Stimulated activated CD8-positive, alpha-beta memory T cell treated with anti-CD3 and anti-CD28 coated beads, Interleukin-15, amount 100 ng/mL, for 4 hours (primary cell): ENCODE data around the gene FAF1.
"Not testable (repeated sequence)": the region's sequence is repeated elsewhere in the genome, so short reads cannot be mapped to it uniquely, and the experiment has no call there.

ENCODE experiments used
- DNase-seq, 2 donors: peaks; one replicate each; pipeline ENCODE4 v3.0.0-alpha.2; 2020; ENCODE audit warnings: low read depth in 2 of 2

FAF1 gene

DNA sequence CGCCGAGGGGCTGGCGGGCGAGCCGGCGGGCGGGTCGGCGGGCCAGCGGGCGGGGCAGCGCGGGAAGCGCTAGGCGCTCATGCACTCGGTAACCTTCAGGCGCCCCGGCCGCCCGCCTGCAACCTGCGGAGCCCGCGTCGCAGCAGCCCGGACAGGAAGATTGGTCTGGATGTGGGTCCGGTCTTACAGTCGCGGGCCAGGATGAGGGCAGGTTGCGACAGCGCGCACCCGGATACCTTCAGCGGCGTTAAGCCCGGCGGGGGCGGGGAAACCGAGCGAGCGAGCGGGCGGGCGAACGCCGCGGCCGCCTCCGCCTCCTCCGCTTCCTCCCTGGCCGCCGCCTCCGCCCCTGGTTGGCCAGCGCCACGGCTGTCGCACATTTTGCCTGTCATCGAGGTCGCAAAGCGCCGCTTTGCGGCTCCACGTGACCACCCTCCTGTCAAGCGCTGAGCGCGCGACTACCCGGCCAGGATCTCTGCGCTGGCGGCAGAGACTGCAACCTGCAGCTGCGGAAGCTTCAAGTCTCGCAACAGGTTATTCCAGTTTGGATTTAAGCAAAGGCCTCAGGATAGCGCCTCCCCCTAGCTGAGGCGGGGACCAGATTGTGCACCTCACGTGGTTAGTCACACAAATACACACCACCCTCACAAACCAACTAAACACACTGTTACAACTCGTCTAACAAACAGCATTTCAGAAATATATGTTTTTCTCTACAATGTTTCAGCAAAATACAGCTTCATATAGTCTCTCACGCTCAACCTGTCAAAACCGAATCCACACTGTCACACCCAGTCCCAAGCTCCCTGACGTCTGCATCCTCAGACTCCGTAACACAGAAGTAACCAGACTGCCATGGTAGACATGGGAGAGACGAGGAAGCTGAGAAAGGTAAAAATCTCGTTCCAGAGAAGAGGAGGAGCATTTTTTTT lies at the start of gene FAF1:
Gene FAF1, minus strand, starts transcription at position 355 of the 932 bp plus-strand sequence. CDS start 456 bp downstream, outside the sequence.
- DNase-seq: peak; percentile 95

DNA sequence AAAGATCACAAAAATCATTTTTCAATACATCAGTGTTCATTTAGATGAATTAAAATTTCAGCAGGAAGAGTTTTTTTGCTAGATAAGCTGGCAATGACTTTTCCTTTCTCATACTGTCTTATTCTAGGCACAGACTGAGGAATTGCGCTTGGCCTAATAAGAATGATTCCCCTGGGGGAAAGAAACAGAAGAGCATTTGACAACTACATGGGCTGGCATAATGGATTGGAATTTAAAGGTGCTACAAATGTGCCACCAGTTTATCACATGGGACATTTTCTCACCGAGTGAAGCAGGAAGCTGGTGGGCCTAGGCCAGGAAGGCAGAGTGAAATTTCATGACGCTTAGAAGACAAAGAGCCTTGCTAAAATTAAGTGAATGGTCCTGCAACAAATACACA lies 49.3 kb upstream of the FAF1 start:
- DNase-seq: no peak

- DNase-seq: not testable (repeated sequence)
These were observed 45.5 kb upstream of the FAF1 start for GRCh38 chr1:51005549-51005948.

DNA sequence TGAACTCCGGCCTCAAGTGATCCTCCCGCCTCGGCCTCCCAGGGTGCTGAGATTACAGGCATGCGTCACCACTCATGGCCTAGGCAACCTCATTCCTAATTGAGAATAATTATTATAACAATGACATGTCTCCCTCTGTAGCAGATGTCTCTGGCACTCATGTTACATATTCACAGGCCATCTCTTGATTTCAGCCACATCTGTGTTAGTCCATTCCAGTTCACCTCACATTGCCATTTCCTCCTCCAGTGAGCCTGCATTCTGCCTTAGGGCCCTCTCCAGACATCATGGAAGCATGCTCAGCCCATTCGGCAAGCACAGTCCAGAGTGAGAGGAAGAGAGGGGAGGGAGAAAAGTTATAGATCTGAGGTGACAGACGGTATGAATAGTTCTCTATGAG lies 42.4 kb upstream of the FAF1 start:
- DNase-seq: no peak

DNA sequence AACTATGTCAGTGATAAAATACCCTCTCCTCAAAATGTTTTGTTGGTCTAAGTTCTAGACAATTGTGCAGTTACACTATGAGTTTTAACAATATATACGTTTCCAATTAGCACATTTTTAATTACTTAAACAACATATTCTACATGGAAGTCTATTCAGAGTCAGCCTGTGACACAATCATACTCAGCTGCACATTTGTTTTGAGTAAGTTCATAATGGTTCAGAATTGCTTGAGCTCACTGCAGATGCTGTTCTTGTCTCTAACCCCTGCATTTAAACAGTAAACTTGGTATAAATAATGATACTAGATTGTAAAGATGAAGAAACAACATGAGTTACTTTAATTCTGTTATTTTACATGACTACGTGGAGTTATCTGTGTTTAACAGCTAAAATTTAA lies 40.6 kb upstream of the FAF1 start:
- DNase-seq: no peak

- no peak for DNase-seq
These were observed 40.1 kb upstream of the FAF1 start for GRCh38 chr1:51000160-51000559.

- not testable (repeated sequence) for DNase-seq
These were observed 39.3 kb upstream of the FAF1 start for GRCh38 chr1:50999375-50999774.

DNA sequence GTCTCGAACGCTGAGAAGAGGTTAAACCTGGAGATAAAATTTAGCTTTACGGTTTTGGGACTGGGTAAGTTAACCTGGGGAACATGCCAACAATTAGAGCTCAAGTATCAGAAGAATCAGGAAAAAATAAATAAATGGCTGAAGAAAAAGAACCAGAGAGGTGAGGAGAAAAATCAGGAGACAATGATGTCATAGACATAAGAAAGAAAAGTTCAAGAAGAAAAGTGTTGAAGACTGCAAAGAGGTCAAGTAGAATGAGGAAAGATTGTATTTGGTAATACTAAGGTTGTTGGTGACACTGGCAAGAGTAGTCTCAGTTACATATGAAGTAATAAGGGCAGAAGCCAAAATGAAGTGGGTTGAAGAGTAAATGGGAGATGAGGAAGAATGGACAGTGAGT lies 36.0 kb upstream of the FAF1 start:
- no peak for DNase-seq

DNA sequence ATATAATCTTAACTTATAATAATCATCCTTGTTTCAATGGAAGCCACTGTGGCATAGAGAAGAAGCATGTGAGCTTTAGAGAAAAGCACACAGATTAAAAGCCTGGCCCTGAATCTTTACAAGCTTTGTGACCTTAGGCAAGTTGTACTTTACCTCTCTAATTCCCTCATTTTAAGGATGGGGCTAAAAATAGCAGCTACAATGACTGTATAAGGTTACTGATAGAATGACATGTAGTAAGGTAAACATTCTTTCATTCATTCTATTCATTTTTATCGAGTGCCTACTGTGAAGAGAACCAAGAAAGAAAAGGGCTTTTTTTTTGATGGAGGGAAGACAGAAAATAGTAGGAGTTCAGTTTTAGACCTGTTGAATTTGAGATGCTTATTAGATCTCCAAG lies 35.6 kb upstream of the FAF1 start:
- DNase-seq: no peak

DNA sequence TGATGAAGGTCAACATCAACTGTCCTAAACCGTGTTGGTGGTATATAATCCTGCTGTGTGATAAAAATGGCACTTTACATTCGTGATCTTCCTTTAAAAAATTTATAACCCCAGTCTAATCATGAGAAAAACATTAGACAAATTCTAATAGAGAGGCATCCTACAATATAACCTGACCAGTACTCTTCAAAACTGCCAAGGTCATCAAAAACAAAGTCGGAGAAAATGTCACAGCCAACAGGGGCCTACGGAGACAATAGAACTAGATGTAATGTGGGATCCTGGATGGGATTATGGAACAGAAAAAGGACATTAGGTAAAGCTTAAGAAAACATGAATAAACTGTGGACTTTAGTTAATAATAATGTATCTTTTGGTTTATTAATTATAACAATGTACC lies 34.9 kb upstream of the FAF1 start:
- no peak for DNase-seq

DNA sequence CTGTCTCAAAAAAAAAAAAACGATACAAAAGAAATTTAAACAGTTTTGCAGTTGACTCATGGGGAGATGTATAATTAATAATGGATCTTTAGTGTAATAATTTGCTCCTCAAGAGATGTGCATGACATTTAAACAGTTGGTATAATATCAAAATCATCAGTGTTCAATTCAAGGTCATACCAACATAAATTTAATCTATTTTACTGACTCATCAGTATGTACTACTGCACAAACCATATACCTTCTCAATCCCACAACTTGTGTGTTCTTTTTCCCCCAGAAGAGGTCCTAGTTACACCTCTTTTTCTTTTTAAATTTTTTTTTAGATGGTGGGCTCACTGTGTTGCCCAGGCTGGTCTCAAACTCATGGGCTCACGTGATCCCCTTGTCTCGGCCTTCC lies 33.6 kb upstream of the FAF1 start:
- DNase-seq: no peak

- no peak for DNase-seq
These were observed 32.7 kb upstream of the FAF1 start for GRCh38 chr1:50992532-50993318.

DNA sequence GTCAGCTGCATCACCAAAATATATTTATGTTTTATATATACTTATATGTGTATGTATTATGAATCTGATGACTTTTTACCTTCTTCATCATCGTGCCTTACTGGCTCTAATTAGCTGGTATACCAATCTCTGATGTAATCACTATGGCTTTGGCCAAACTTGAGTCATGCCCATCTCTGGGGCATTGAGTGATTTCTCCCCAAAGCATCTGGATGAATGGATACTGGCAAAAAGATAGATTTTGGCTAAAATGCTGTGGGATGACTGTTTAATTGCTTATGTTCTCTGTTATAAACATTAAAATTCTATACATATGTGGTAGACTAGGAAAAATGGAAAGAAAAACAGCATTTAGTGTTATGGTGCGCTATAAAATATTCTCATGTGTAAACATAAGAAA lies 29.6 kb upstream of the FAF1 start:
- DNase-seq: no peak

DNA sequence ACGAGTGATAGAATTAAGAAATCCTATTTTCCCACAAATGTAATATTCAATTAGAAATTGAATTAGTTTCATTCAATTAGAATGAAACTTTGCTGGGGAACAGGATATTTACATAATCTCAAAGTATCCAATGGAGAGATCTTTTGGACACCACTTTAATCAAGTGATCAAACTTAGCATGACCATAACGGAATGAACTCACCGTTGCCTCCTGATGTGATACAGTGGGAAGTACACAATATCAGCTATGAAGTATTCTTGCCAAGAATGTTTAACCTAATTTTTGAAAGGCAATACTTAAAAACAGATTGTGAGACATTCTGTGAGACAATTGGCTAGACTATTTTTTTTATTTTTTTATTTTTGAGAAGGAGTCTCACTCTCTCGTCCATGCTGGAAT lies 26.6 kb upstream of the FAF1 start:
- DNase-seq: no peak

GRCh38 chr1:50985094-50985493 lies 25.0 kb upstream of the FAF1 start:
- no peak for DNase-seq

DNA sequence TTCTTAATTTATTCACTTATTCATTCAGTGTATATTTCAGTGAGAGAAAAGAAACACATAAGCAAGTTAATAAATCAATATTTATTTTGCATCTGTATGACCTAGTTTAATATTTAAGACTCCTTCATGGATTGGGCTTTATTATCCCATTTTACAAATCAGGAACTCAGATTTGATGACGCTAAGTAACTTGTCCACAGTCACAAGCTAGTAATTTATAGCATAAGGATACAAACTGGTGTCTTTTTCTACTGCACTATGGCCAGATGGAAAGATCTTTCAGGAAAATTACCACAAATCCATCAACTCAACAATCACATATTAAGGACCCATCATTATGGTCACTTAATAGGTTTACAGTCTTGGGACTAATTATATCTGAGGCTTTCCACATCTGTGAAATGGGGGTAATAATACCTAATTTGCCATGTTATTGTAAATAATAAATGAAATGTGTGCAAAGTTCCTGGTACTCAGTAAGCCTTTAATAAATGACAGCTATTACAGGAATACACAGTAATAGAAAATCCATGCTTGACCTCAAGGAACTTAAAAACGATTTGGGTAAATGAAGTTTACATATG lies 23.2 kb upstream of the FAF1 start:
- DNase-seq: no peak

DNA sequence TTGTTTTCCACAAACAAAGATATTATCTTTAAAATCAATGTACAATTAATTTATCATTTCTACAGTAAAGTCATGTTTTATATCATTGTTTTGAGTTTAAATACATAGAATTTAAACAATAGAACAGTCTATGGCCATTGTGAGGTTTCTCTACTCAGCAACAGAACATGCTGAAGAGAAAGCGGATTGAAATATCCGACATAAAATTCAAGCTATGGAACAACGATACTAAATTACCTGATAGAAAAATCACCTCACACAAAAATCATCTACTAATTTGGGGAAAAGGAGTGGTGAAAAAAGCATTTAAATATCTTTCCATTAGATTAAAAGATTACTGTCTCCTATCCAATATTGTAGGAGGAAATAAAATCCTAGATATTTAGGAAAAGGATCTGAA lies 22.5 kb upstream of the FAF1 start:
- no peak for DNase-seq

DNA sequence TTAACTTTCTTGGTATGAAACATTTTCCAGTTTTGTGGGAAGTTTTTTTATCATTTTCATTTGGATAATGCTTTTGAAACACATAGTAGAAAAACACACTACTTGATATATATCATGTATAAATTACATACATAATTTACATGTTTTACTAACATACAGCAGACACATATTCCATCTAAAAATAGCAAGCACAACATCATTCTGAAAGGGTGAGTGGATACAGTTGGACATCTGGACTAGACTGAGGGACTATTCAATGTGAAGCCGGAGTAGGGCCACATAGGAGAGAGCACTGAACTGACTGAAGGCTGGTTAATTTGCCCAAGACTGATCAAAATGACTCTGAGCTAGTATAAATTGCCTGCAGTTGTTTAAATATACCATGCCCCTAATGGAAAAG lies 21.7 kb upstream of the FAF1 start:
- DNase-seq: no peak

DNA sequence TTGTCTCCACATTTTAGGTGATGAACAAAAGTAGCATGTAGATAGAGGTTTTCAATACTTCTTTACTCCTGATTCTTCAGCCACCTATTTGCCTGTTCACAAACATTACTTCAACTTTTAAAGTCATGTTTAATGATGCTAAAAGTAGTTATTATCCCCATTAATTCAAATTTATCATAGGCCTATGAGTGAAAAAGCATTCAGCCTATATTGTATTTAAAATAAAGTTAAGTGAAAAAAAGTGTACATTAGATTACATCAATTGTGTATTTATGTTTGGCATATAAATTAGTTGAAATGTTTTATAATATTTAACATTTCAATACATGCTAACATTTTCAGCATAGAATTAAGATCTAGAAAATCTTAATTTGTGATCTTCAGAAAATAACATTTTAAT lies 20.4 kb upstream of the FAF1 start:
- DNase-seq: no peak

- no peak for DNase-seq
These were observed 19.9 kb upstream of the FAF1 start for GRCh38 chr1:50979937-50980336.

GRCh38 chr1:50978852-50979781 lies 19.1 kb upstream of the FAF1 start:
- no peak for DNase-seq
